Peyer's patch (tissue), 4 donors: Measurements from ENCODE around the gene CNTN3. TPM values are rescaled to one million over a fixed set of nuclear protein-coding genes. Genes with fewer than 3 reads are reported as not detected.

Source experiments
- DNase-seq, 3 donors: peaks; one replicate each; pipeline ENCODE4 v3.0.0-alpha.2; 2017 to 2019
- H3K27ac ChIP-seq, 4 donors: fragments of 200-600 bp; sonication (generic); one replicate each; pipeline ENCODE4 v1.5.1; 2016 to 2019
- H3K27me3 ChIP-seq, 2 donors: fragments of 200-600 bp; sonication (generic); one replicate each; pipeline ENCODE4 v1.5.1; 2019
- H3K36me3 ChIP-seq, 3 donors: fragments of 200-600 bp; sonication (generic); one replicate each; pipeline ENCODE4 v1.5.1; 2016 to 2019
- H3K4me1 ChIP-seq, 4 donors: fragments of 200-600 bp; sonication (generic); one replicate each; pipeline ENCODE4 v1.5.1; 2016 to 2019
- H3K4me3 ChIP-seq, 4 donors: fragments of 200-600 bp; sonication (generic); 1 replicate in 3 of 4; 2 replicates in 1 of 4; pipeline ENCODE4 v1.5.1; 2016 to 2019; ENCODE audit warnings: mild to moderate bottlenecking in 1 of 4
- H3K9me3 ChIP-seq, 4 donors: fragments of 200-600 bp; sonication (generic); one replicate each; pipeline ENCODE4 v1.5.1; 2016 to 2019; ENCODE audit warnings: mild to moderate bottlenecking in 1 of 4
- POLR2A ChIP-seq, 2 donors: fragments of 450-650 bp; IDR thresholded peaks; one replicate each; pipeline ENCODE4 v1.5.1; 2017; ENCODE audit warnings: antibody characterized with exemption in 2 of 2, mild to moderate bottlenecking in 2 of 2, moderate library complexity in 2 of 2
- total RNA-seq, 4 donors: library from RNA; depleted of rRNA; stranded (reverse); fragments of >200 nt; gene quantifications; one replicate each; pipeline ENCODE4 v1.1.0, GENCODE V29; 2016
- TF ChIP-seq, protein P1 (sequence below), 6 experiments: fragments of 450-650 bp in 4 of 6; fragments of 200-600 bp in 2 of 6; sonication (generic) in 1 of 6; IDR thresholded peaks; one replicate each; pipeline ENCODE4 v1.5.1; 2017 to 2019; ENCODE audit warnings: antibody characterized with exemption in 6 of 6, mild to moderate bottlenecking in 3 of 6, moderate library complexity in 1 of 6

CNTN3 gene
- total RNA-seq, 4 donors from 2014 or later, result 1.6 to 9.4 (median 4.1) TPM

DNA sequence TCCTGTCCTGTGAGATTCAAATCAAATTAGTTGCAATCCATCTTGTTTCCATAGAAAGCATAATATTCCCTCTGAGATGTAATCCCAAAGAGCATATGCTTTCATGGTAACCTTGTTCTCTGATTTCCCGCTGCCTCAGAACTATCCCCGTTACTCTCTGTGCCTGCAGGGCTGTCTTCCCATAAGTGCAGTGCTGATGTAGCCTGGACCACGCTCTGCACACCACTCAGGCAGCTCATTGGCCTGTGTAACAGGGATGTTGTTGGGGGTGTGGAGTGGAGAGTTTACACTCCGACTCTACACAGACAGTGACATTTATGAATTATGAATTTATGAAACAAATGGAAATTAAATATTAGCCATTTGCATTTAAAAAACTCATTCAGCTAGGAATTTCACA lies 33.6 kb upstream of the CNTN3 start:
- TF ChIP-seq, protein P1, sequence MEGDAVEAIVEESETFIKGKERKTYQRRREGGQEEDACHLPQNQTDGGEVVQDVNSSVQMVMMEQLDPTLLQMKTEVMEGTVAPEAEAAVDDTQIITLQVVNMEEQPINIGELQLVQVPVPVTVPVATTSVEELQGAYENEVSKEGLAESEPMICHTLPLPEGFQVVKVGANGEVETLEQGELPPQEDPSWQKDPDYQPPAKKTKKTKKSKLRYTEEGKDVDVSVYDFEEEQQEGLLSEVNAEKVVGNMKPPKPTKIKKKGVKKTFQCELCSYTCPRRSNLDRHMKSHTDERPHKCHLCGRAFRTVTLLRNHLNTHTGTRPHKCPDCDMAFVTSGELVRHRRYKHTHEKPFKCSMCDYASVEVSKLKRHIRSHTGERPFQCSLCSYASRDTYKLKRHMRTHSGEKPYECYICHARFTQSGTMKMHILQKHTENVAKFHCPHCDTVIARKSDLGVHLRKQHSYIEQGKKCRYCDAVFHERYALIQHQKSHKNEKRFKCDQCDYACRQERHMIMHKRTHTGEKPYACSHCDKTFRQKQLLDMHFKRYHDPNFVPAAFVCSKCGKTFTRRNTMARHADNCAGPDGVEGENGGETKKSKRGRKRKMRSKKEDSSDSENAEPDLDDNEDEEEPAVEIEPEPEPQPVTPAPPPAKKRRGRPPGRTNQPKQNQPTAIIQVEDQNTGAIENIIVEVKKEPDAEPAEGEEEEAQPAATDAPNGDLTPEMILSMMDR (IDR thresholded peaks at IDR 0.05), result no peak
- no peak for TF ChIP-seq POLR2A (IDR thresholded peaks at IDR 0.05)
- H3K27me3 ChIP-seq, result no peaks in the 10 kb centered on the region

DNA sequence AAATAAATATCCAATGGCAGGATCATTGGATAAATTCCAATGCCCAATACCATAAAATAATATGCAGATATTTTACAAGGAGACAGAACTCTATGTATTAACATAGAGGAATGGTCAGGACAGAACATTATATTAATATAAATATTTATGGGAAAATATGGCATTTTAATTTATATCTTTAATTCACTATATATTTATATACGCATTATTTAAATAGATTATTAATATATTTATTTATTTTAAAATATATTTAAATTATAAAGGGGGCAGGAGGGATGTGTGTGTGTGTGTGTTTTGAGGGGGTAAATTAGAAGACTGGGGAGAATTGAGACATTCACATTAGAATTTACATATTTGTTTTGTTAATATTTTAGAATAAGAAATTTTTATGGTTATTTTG lies 31.6 kb upstream of the CNTN3 start:
- Histone ChIP-seq H3K9me3 (no peaks in the 10 kb centered on the region), H3K27ac (no peak overlapping the region), H3K36me3 (no peaks in the 10 kb centered on the region), H3K4me1 (no peaks in the 10 kb centered on the region), H3K27me3 (no peaks in the 10 kb centered on the region), H3K4me3 (no peak overlapping the region)
- TF ChIP-seq, protein P1 (IDR thresholded peaks at IDR 0.05), result no peak
- TF ChIP-seq POLR2A (IDR thresholded peaks at IDR 0.05), result no peak
- no peak for DNase-seq

More for the DNA sequence above, 33.6 kb upstream of the CNTN3 start:
- Histone ChIP-seq H3K9me3 (no peaks in the 10 kb centered on the region), H3K27ac (no peak overlapping the region), H3K4me1 (no peaks in the 10 kb centered on the region), H3K4me3 (no peak overlapping the region), H3K36me3 (no peaks in the 10 kb centered on the region)
- DNase-seq, result no peak

DNA sequence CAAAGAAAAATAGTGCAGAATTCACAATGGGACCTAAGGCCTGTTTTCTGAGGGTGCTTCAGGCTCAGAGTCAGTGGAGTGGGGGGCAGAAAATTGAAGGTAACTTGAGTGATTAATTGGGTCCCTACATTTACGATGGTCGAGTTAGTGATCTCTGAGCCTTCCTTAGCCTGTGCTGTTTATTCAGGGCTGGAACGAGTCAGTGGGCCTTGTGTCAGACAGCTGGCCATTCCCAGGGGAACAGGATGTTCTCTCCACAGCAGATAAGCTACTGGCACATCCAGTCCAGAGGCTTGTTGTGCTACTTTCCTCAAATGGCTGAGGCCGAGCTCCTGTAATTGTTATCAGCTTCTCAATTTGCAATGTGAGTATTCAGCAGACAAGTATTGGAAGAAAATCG lies 29.2 kb upstream of the CNTN3 start:
- TF ChIP-seq POLR2A (IDR thresholded peaks at IDR 0.05), result no peak
- TF ChIP-seq, protein P1 (IDR thresholded peaks at IDR 0.05), result no peak
- H3K36me3 ChIP-seq, result no peaks in the 10 kb centered on the region
- no peaks in the 10 kb centered on the region for H3K4me1 ChIP-seq
- DNase-seq, result no peak
- no peaks in the 10 kb centered on the region for H3K27me3 ChIP-seq
- H3K27ac ChIP-seq, result no peak overlapping the region
- H3K4me3 ChIP-seq, result no peak overlapping the region
- no peaks in the 10 kb centered on the region for H3K9me3 ChIP-seq

DNA sequence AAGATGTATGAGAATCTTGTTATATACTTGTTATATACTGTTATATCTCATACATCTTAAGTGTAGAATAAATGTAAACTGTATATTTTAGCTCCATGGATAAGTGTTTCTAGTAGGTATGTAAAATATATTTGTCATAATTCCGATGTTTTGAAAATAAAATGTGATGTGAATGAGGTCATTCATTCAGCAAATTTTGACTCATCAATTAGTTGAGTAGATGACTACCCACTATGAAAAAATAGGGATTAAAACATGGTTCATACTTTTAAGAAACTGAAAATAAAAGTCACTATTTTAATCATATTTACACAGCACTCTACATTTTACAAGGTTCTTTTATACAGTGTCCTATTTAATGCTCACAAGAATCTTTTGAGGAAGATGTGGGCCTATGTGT lies 28.4 kb upstream of the CNTN3 start:
- H3K4me3 ChIP-seq, result no peak overlapping the region
- H3K4me1 ChIP-seq, result no peaks in the 10 kb centered on the region
- no peak for TF ChIP-seq POLR2A (IDR thresholded peaks at IDR 0.05)
- H3K27ac ChIP-seq, result no peak overlapping the region
- no peaks in the 10 kb centered on the region for H3K36me3 ChIP-seq
- H3K9me3 ChIP-seq, result no peaks in the 10 kb centered on the region
- DNase-seq, result no peak
- no peaks in the 10 kb centered on the region for H3K27me3 ChIP-seq

DNA sequence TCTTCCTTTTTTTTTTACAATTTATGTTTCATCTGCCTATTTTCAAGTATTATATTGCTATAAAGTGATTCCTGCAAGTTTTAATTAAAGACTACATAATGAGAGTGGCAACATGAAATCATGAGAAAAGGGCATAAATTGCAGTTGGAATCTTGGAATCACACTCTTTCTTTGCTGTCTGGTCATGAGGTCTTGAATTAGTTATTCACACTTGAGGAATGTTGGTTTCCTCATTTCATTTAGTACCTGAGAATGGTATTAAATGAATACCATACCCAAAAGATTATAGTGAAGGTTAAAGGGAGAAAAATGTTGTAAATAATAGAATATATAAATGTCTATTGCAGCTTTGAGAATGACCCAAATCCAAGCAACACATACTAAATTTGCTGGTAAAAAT lies 25.8 kb upstream of the CNTN3 start:
- H3K9me3 ChIP-seq, result no peaks in the 10 kb centered on the region
- no peak for DNase-seq
- no peaks in the 10 kb centered on the region for H3K27me3 ChIP-seq
- no peak for TF ChIP-seq POLR2A (IDR thresholded peaks at IDR 0.05)
- TF ChIP-seq, protein P1 (IDR thresholded peaks at IDR 0.05), result no peak
- H3K27ac ChIP-seq, result no peak overlapping the region
- no peaks in the 10 kb centered on the region for H3K36me3 ChIP-seq
- no peaks in the 10 kb centered on the region for H3K4me1 ChIP-seq
- H3K4me3 ChIP-seq, result no peak overlapping the region

DNA sequence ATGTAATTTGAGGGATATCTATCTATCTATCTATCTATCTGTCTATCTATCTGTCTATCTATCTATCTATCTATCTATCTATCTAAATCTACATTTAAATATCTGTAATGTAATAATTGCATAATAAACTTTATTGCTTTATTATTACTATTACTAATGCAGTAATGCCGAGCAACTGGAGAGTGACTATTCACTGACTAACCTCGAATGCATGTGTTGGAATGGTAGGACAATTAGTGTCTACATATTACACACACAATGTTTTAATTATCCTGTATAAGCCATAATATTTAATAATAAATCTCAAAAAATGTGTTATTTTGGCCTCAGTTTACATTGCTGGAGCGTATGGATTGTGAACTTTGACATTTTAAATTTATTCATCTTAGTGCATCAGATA lies 25.2 kb upstream of the CNTN3 start:
- H3K4me3 ChIP-seq, result no peak overlapping the region
- H3K36me3 ChIP-seq, result no peaks in the 10 kb centered on the region
- no peaks in the 10 kb centered on the region for H3K27me3 ChIP-seq
- DNase-seq, result no peak
- H3K27ac ChIP-seq, result no peak overlapping the region
- TF ChIP-seq, protein P1 (IDR thresholded peaks at IDR 0.05), result no peak
- no peak for TF ChIP-seq POLR2A (IDR thresholded peaks at IDR 0.05)
- no peaks in the 10 kb centered on the region for H3K9me3 ChIP-seq
- H3K4me1 ChIP-seq, result no peaks in the 10 kb centered on the region
